NCI-H510A (cell line): ENCODE results near the gene P2RX4.
"Not testable (repeated sequence)": the region's sequence is repeated elsewhere in the genome, so short reads cannot be mapped to it uniquely, and the experiment has no call there.

Experiments used
- DNase-seq: peaks from one replicate; lab custom pipeline; 2025; lab: John Stamatoyannopoulos, UW

The P2RX4 gene

GRCh38 chr12:121222847-121223246, 12.9 kb downstream of the P2RX4 start:
- no peak for DNase-seq

- DNase-seq = no peak
These were observed 13.7 kb downstream of the P2RX4 start for GRCh38 chr12:121223292-121224285.

GRCh38 chr12:121224591-121224990, 14.7 kb downstream of the P2RX4 start:
- DNase-seq = no peak

- DNase-seq = no peak
These were observed 16.5 kb downstream of the P2RX4 start for GRCh38 chr12:121226399-121226798.

- DNase-seq = not testable (repeated sequence)
These were observed 16.9 kb downstream of the P2RX4 start for GRCh38 chr12:121226871-121227270.

GRCh38 chr12:121227294-121227693, 17.4 kb downstream of the P2RX4 start:
- DNase-seq = peak; percentile 95

- DNase-seq = no peak
These were observed 19.2 kb downstream of the P2RX4 start for GRCh38 chr12:121228919-121229665.

GRCh38 chr12:121229826-121230537, 20.1 kb downstream of the P2RX4 start:
- DNase-seq = peak; percentile 76

- DNase-seq = no peak
These were observed 20.6 kb downstream of the P2RX4 start for GRCh38 chr12:121230538-121230907.

- DNase-seq = no peak
These were observed 22.2 kb downstream of the P2RX4 start for GRCh38 chr12:121232163-121232562.

- DNase-seq = no peak
These were observed 23.2 kb downstream of the P2RX4 start for GRCh38 chr12:121232977-121233627.

- DNase-seq = no peak
These were observed 23.7 kb downstream of the P2RX4 start for GRCh38 chr12:121233628-121234020.

- no peak for DNase-seq
These were observed 26.8 kb downstream of the P2RX4 start for GRCh38 chr12:121236776-121237175.

GRCh38 chr12:121237415-121237814, 27.5 kb downstream of the P2RX4 start:
- DNase-seq = no peak

GRCh38 chr12:121238086-121238485, 28.2 kb downstream of the P2RX4 start:
- peak; percentile 36 for DNase-seq

GRCh38 chr12:121238604-121239350, 28.8 kb downstream of the P2RX4 start:
- peak; percentile 94 for DNase-seq

- DNase-seq = no peak
These were observed 29.6 kb downstream of the P2RX4 start for GRCh38 chr12:121239351-121240061.

- DNase-seq = no peak
These were observed 30.1 kb downstream of the P2RX4 start for GRCh38 chr12:121240062-121240420.

GRCh38 chr12:121240484-121241101, 30.7 kb downstream of the P2RX4 start:
- no peak for DNase-seq
